22Rv1 (cell line): ENCODE data around the gene PRCP.
"Not testable (repeated sequence)": the region's sequence is repeated elsewhere in the genome, so short reads cannot be mapped to it uniquely, and the experiment has no call there.

Experiments
- H3K27ac ChIP-seq: fragments of 450-650 bp; 2 replicates; pipeline ENCODE4 v1.5.1; 2017
- CTCF ChIP-seq: fragments of 450-650 bp; IDR thresholded peaks from 2 replicates; pipeline ENCODE4 v1.5.1; 2017; ENCODE audit warnings: mild to moderate bottlenecking
- ZFX ChIP-seq: fragments of 450-650 bp; IDR thresholded peaks from 2 replicates; pipeline ENCODE4 v1.6.1; 2017; ENCODE audit warnings: antibody characterized with exemption, borderline replicate concordance

Gene PRCP

GRCh38 chr11:82924522-82925224, 24.4 kb upstream of the PRCP start:
- H3K27ac ChIP-seq, result no peak overlapping the region
- TF ChIP-seq ZFX (no peak), CTCF (no peak)

GRCh38 chr11:82922396-82923173, 22.4 kb upstream of the PRCP start:
- H3K27ac ChIP-seq, result not testable (repeated sequence)

GRCh38 chr11:82920227-82920626, 20.0 kb upstream of the PRCP start:
- H3K27ac ChIP-seq, result not testable (repeated sequence)

GRCh38 chr11:82919786-82920185, 19.6 kb upstream of the PRCP start:
- not testable (repeated sequence) for H3K27ac ChIP-seq

GRCh38 chr11:82909015-82909640, 8.9 kb upstream of the PRCP start:
- H3K27ac ChIP-seq, result no peak overlapping the region
- TF ChIP-seq ZFX, result no peak
- TF ChIP-seq CTCF, result no peak

GRCh38 chr11:82908311-82908710, 8.1 kb upstream of the PRCP start:
- no peak overlapping the region for H3K27ac ChIP-seq
- TF ChIP-seq CTCF (no peak), ZFX (no peak)

GRCh38 chr11:82907371-82907770, 7.1 kb upstream of the PRCP start:
- TF ChIP-seq CTCF (no peak), ZFX (no peak)
- H3K27ac ChIP-seq, result no peak overlapping the region

- no peak overlapping the region for H3K27ac ChIP-seq
- TF ChIP-seq CTCF, result no peak
- TF ChIP-seq ZFX, result no peak
Measured at GRCh38 chr11:82906931-82907330, 6.7 kb upstream of the PRCP start.
